D721Med (cell line): Measurements from ENCODE around the gene CORO2B.

Experiments used
- DNase-seq: peaks from one replicate; pipeline ENCODE4 v3.0.0; 2011; ENCODE audit warnings: low spot score; ENCODE audit not compliant: insufficient read length
- FAIRE-seq: peaks from 2 replicates; lab custom pipeline; 2011; peaks lifted over from hg19 to GRCh38; lab: Jason Lieb, UNC
- CTCF ChIP-seq: IDR thresholded peaks from 2 replicates; pipeline ENCODE4 v1.5.1; 2012; ENCODE audit warnings: mild to moderate bottlenecking, control low read depth; ENCODE audit not compliant: insufficient read depth; ENCODE audit errors: missing control alignments

The CORO2B gene

GRCh38 chr15:68581725-68582124 lies 2.9 kb downstream of the CORO2B start:
- FAIRE-seq (no peak), DNase-seq (no peak)
- no peak for TF ChIP-seq CTCF

GRCh38 chr15:68582236-68582635 lies 3.4 kb downstream of the CORO2B start:
- no peak for TF ChIP-seq CTCF
- DNase-seq: no peak
- FAIRE-seq: no peak

GRCh38 chr15:68582864-68583263 lies 4.1 kb downstream of the CORO2B start:
- DNase-seq (no peak), FAIRE-seq (no peak)
- no peak for TF ChIP-seq CTCF

GRCh38 chr15:68583321-68583720 lies 4.5 kb downstream of the CORO2B start:
- DNase-seq (no peak), FAIRE-seq (no peak)
- no peak for TF ChIP-seq CTCF

- FAIRE-seq: no peak
- no peak for DNase-seq
- TF ChIP-seq CTCF: no peak
Observed at GRCh38 chr15:68583936-68584755, 5.4 kb downstream of the CORO2B start.

GRCh38 chr15:68584756-68585573 lies 6.2 kb downstream of the CORO2B start:
- DNase-seq (no peak), FAIRE-seq (no peak)
- TF ChIP-seq CTCF: no peak
